Astrocyte (in vitro differentiated cells and primary cell): ENCODE data around the gene LATS2.

Experiments
- CTCF ChIP-seq: IDR thresholded peaks from 2 replicates; pipeline ENCODE4 v1.5.1; 2011; ENCODE audit warnings: low read depth, mild to moderate bottlenecking, inconsistent platforms, low read length, moderate library complexity; ENCODE audit not compliant: insufficient read depth
- EZH2 ChIP-seq: IDR thresholded peaks from 2 replicates; pipeline ENCODE4 v1.6.1; 2012; ENCODE audit warnings: mild to moderate bottlenecking, low read length, inconsistent platforms; ENCODE audit not compliant: insufficient read depth

GRCh38 chr13:21088534-21088933 is 27.1 kb upstream of the LATS2 start:
- no peak for TF ChIP-seq CTCF
- TF ChIP-seq EZH2 = no peak
